ENCODE measurements around the gene ERGIC1.
"Not testable (repeated sequence)": the region's sequence is repeated elsewhere in the genome, so short reads cannot be mapped to it uniquely, and the experiment has no call there.

The ERGIC1 gene, protein sequence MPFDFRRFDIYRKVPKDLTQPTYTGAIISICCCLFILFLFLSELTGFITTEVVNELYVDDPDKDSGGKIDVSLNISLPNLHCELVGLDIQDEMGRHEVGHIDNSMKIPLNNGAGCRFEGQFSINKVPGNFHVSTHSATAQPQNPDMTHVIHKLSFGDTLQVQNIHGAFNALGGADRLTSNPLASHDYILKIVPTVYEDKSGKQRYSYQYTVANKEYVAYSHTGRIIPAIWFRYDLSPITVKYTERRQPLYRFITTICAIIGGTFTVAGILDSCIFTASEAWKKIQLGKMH

DNA sequence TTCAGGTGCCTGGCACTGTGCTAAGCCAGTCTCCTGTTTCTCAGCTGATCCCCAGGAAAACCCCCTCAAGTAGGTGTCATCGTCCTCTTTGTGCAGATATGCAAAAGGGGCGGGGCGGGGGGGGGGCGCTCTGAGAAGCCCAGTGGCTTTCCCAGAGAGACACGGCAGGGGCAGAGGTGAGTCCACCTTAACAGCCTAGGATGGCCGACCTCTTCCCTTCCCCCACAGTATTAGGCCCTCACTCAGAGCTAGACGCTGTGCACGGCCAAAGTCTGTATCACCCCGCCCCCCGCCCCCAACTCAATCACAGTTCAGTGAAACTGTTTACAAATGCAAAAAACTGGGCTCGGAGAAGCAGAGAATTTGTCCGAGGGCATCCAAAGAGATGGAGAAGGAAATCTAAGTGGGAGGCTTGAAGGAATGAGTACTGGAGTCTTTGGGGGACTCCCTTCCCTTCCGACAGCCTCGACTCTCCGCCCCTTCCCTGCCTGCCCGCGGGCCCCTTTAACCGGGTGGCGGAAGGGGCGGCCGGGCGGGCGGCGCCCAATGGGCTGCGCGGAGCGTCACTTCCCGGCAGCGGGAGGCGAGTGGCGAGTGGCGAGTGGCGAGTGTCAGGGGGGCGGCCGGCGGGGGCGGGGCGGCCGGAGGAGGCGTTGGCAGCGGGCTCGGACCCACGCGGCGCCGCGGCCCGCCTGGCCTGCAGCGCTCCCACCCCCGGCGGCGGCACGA lies at the start of gene ERGIC1:
TSS of gene ERGIC1 (plus strand) at position 566 of the 729 bp plus-strand sequence. CDS start at position 729, 163 bp downstream.
- peak; percentile 72 for DNase-seq (ENCODE audit: low spot score)

DNA sequence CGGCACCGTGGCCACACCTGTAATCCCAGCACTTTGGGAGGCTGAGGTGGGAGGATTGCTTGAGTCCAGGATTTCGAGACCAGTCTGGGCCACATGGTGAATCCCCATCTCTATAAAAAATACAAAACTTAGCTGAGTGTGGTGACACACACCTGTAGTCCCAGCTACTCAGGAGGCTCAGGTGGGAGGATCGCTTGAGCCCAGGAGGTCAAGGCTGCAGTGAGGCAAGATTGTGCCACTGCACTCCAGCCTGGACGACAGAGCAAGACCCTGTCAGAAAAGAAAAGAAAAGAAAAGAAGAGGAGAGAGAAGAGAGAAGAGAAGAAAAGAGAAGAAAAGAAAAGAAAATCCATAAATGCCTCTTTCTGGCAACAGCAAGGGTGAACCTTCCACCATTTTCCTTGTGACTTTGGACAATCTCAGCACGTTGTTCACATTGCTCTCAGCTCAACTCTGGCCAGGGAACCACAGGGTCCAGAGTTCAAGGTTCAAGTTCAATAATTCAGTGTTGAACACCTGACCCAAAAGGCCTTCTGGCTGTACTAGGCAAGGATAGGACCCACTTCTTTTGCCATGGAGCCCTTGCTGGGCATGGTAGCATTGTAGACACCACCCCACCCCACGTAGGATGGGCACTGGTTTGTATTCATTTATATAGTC lies 48.5 kb upstream of the ERGIC1 start:
- DNase-seq (ENCODE audit: low spot score), result no peak

DNA sequence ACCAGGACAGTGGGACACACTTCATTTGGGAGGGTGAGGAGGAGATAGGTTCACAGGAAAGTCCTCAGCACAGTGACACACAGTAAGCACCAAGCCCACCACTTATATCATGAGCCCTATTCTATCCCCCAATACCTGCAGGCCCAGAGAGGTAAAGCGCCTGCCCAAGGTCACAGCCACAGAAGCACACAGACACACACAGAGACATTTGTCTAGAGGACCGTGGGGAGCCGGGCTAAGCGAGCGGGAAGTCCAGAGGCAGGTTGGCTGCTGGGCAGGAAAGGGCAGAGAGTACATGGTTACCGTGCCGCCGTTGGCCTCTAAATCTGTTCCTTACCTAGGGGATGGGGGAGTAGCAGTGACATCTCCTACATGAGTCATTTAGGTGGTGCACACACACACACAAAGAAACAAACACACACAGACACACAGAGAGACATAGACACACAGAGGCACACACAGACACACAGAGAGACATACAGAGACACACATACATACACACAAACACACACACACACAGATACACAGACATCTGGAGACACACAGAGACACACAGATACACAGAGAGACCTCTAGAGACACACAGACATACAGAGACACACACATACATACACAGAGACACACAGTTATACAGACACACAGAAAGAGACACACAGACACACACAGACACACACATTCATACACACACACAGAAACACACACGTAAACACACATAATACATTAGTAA lies 47.2 kb upstream of the ERGIC1 start:
- no peak for DNase-seq (ENCODE audit: low spot score)

DNA sequence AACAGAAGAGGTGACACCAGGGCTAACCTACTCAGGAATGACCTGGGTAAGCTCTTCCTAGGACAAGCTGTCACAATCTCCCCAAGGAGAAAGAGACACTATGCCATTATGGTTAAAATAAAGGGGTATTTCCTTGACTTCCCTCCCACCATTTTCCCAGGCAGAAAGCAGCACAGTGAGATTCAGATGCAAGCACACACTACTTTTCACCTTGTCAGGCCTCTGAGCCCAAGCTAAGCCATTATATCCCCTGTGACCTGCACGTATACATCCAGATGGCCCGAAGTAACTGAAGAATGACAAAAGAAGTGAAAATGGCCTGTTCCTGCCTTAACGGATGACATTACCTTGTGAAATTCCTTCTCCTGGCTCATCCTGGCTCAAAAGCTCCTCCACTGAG lies 46.5 kb upstream of the ERGIC1 start:
- DNase-seq (ENCODE audit: low spot score), result not testable (repeated sequence)

DNA sequence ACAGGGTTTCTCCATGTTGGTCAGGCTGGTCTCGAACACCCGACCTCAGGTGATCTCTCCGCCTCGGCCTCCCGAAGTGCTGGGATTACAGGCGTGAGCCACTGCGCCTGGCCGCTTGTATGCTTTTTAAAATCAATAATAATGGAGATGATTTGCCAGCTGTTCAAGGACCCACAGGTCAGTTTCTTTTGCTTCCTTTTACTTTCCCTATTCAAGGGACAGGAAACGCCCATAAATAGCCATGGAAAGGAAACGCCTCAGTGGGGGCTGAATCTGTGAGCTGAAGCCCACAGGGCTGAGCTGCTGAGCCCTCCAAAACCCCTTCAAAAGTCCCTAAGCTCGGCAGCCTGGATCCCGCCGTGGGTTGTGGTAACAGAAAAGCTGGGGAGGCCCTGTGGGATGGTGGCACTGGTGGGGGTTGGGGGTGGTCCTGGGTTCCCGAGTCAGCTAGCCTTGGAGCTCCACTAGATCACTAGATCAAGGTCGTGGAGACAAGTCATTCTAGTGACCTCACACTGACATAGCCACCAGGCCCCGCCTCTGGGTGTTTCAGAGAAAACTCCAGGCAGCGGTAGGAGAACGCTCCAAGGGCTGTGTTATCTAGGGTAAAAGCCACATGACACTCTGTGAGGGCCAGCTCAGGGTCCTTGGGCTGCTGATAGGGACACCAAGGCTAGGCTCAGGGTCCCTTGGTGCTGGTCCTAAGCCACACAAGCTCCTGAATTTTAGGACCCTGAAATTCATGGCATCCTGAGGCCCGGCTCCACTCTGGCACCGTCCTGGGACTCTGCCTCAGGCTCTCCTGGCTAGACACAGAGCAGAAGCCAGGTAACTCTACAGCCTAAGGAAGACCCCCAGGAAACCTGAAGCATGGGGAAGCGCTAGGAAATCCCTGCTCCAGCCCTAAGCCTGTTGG lies 45.0 kb upstream of the ERGIC1 start:
- peak; percentile 39 for DNase-seq (ENCODE audit: low spot score)

DNA sequence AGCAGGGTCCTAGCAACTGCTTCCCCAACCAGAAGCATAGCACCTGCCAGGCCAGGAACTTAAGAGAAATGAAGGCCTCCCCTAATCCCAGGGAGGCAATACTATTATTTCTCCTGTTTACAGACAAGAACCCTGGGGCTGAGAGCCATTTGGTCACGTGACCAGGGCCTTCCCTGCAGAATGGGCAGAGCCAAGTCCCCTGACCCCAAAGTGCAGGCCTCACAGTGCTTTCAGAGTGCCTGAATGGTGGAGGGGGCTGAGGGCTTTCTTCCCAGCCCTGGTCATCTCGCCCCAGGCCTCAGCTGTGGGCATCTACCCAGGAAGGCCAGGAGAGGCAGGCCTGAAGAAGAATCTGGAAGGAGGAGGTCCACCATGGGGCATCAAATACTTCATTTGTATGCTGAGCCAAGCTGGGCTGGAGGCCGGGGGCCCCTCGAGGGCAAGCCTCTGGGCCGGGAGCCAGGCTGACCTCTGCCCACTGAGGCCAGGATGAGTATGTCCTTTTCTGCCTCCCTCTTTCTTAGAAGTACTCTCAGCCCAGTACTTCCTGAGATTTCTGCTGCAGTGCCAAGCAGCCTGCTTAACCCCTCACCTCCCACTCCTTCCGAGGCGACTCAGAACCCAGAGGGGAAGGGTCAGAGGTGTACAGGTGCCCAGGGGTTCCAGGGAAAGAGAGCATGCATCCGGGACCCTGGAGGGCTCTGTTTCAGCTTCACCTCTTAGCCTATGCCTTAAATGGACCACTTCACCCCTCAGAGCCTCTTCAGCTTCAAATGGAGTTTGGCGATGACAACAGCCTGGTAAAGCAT lies 44.2 kb upstream of the ERGIC1 start:
- DNase-seq (ENCODE audit: low spot score), result no peak

DNA sequence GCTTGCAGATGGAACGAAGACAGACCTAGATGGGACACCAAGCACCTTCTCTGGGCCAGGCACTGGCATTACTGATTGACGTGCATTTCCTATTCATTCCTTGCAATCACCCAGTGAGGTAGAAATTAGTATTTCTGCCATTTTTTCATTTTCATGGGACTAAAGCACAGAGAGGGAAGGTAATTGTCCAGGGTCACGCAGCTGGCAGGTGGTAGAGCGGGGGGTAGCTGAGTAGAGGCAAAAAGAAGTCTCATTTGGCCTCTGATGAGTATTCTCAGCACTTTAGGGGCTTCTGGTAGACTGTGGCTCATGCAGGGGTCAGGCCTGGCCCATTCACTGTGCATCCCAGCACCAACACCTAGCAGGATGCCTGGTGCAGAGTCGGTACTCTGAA lies 43.6 kb upstream of the ERGIC1 start:
- no peak for DNase-seq (ENCODE audit: low spot score)

DNA sequence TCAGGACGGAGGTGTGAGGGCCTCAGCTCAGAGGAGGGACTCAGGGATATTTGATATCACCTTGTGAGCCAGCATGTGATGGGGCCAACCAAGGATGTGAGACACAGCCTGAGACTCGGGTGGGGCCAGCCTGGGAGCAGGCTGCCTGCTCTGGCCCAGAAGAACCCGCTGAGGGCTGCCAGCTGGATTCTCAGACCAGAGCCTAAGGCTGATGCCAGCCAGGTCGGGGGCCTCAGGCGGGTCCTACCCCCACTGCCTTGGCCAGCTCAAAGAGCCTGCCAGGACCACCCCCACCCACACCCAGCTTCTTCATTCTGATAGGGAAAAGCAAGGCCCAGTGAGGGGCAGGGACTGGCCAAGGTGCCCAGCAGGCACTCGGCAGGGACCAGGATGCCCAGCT lies 42.8 kb upstream of the ERGIC1 start:
- no peak for DNase-seq (ENCODE audit: low spot score)

DNA sequence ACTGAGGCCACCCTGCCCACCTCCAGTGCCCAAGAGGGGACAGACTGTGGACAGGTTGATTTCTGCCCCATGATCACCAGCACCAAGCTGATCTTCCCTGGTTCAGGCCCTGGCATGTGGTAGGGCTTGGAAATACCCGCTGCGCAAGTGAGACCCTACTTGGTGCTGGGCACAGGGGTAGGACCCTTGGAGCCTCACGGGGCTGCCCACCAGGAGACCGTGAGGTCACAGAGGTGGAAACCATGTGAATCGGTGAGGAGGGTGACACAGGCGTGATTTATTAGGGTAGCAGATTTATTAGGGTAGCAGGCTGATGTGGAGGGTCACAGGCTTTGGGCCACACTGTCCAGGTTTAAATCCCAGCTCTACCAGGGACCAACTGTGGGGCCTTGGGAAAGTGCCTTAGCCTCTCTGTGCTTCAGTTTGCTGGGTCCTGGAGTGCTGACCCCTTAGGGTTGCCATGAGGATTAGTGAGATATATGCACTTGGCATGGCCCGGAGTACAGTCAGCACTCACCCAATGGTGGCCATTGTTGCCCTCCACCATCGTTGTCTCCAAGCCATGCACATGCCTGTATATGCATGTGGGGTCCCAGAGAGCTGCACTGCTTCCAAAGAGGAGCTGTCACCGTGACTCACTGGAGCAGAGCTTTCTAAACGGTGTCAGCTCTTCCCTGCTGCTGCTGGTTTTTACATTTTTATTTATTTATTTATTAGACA lies 42.2 kb upstream of the ERGIC1 start:
- DNase-seq (ENCODE audit: low spot score), result no peak

DNA sequence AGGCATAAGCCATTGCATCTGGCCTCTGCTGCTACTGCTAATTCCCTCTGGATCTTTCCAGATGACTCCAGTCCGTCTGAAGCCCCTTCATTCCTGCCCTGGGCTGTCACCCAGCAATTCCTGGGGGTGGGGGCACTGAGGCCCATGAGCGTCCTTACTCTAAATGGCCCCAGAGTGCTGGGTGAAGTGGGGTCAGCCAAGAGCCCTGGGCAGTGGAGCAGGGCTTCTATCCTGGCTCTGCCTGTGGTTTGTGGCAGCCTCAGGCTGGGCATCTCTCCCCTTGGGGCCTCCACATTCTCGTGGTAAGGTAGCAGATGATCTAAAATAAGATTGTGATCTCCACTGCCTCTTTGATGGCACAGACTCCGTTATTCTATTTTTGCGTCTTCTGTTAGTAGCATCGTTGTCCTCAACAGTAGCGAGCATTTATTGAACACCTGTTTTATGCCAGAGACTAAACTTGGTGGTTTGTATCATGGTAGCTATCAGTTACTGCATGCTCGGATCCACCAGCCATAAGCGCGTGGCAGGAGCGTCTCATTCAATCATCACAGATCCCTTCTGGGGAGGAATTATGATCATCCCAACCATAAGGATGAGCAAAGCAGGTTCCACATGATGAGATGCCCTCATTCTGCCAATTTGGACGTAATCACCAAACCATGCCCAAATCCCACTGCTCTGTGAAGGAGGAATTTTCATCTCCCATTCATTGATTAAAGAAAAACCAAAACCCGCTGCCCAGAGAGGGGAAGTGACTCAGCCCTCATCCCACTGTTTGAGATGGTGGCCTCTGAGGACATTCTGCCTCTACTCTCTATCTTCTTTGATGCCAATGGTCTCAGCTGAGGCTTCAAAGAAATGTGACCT lies 41.1 kb upstream of the ERGIC1 start:
- DNase-seq (ENCODE audit: low spot score), result no peak

DNA sequence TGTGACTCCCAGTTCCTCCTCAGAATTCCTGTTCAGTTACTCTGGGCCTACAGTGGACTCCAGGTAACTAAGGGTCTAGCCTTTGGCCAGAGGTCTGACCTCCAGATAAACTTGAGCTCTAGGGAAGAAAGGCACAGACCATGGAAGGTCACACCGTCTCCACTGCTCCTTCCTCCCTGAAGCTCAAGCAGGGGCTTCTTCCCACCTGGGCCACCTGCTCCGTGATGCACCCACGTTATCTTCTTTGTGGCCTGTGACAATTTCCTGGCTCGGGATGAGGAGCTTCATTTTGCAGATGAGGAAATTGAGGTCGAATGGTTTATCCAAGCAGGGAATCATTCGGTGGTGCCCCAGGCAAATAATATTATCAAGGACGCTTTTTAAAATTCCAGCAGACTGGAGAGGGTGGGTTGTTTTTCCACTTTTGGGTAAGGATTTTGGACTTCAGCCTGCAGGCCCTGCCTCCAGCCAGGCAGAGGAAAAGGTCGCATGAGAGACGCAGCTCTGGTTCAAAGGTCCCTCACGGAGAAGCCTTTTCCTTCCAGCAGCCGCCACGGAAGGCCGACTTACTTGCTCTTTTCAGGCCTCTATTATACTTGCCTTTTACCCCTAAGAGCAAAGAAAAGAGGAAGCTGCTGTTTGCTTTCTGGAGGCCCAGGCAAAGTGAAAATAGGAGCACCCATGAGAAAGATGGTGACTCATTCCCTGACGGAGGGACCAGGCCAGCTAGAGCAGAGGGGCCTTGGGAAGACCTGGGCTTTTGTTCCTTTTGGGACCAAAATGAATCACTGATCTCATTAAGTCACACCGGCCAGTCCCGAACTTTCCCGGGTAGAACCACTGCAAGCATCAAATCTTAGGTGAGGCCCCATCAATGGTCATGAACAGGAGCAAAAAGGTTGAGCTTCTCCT lies 40.2 kb upstream of the ERGIC1 start:
- DNase-seq (ENCODE audit: low spot score), result no peak

DNA sequence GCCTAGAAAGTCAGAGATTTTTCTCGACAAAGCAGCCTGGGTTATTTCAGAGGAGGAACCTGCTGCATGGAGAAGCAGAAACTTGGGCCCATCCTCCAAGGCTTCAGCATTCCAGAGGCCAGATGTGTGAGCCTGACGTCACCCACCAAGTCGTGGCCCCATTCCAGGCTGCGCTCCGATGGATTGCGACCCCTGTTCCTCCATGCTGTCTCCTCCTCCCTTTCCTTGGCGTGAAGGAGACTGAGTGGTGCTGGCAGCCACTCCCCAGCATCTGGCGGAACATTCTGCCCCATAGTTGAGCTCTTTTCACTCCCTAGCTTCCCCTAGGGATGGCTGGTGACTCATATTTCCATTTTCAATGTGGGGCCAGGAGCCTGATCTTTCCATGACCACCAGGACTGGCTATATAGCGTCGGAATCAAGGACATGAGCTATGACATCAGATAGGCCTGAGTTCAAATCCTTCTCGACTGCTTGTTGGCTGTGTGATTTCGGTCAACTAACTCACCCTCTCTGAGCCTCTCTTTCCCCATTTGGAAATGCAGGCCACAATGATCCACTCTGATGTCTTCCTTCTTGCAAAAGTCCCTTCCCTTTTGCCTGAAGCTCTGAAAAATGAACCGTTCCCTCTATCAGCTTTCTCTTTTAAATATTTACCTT lies 38.6 kb upstream of the ERGIC1 start:
- DNase-seq (ENCODE audit: low spot score), result peak; percentile 94

DNA sequence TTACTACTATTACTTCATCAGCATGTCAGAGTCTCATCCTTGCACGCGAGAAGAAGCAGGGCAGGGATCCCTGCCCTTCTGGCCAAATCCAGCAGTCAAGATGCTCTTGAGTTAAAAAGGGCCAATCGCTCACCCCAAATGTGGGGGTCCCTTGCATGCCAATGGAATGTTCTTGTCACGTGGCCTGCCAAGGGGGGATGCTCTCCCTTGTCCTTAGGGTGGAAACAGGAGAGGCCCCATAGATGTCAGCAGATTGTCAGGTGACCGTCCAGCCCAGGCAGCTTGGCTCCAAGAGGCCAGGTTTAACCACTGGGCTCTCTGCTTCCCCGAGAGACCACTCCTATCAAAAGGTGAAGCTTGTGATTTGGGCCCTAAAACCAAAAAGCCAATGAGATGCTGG lies 37.7 kb upstream of the ERGIC1 start:
- no peak for DNase-seq (ENCODE audit: low spot score)

DNA sequence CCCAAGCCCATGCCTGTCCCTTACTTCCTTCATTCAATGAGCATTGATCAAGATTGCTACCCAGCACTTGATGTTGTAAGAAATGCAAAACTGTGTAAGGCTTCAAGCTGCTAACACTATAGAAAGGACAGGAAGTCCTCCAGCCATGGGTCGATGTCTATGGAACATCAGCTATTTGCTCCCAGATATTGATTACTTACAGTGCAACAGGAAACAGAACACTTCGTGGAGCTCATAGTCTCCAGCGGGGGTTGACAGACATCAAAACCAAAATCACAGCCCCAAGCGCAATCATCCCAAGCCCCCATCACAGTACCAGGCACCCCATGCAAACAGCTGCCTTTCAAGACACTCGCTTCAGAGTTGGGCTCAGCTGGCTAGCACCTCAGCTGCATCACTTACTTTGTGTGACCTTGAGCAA lies 36.3 kb upstream of the ERGIC1 start:
- no peak for DNase-seq (ENCODE audit: low spot score)

DNA sequence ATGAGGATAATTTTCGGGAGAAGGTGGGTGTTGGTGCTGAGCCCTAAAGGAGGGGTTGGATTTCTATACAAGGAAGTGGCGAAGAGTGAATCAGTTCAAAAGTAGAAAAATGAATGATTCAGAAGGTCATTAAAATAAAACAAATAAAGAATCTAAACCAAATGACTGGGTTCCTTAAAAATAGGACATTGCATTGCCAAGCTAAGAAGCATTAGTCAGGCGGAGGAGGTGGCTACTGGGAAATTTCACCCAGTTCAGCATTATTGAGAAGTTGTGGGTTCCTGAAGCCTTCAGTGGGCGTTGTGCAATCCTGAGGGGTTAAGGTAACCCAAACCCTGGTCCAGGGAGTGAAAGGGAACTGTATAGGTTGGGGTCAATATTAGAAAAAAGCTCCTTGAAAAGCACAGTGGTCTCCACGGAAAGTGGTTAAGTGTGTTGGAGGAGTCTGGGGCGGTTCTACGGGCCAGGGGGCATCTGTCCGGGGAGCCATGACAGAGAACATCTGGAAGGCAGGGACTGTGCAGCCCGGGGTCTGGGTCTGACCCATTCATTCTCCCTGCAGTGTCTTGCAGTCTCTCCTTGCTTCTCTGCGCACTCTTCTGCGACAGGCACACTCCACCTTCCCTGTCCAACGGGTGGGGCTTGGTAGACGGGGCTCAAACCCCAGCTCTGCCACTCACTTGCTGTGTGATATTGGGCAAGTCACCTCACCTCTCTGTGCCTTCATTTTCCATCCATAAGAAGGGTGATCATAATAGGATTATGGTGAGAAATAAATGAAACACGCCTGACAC lies 35.4 kb upstream of the ERGIC1 start:
- peak; percentile 84 for DNase-seq (ENCODE audit: low spot score)

DNA sequence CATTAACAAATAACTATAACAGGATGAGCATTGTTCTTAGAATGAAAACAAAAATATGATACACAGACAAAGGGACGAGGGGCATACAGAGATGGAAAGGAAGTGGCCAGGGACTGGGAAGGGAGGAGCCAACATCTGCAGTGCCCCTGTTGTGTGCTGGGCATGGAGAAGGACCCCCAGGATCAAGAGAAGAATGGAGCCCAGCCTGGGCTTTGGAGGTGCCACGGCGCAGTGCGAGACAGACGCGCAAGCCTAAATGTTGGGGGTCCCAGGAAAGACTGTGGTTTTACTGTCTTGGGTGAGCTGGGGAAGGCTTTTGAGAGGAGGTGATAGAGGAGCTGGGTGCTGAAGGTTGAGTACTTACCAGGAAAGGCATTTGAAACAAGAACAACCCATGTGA lies 34.6 kb upstream of the ERGIC1 start:
- no peak for DNase-seq (ENCODE audit: low spot score)
